D341Med (cell line): ENCODE measurements around the gene DDO.
"Not testable (repeated sequence)": the region's sequence is repeated elsewhere in the genome, so short reads cannot be mapped to it uniquely, and the experiment has no call there.

Experiments used
- DNase-seq: peaks from one replicate; pipeline ENCODE4 v3.0.0; 2012; ENCODE audit warnings: low spot score

The DDO gene

GRCh38 chr6:110415086-110415916 lies at the start of gene DDO:
DDO (minus strand) TSS chr6:110415575; CDS start chr6:110413462, 2,113 bp downstream.
- DNase-seq, result no peak

DNA sequence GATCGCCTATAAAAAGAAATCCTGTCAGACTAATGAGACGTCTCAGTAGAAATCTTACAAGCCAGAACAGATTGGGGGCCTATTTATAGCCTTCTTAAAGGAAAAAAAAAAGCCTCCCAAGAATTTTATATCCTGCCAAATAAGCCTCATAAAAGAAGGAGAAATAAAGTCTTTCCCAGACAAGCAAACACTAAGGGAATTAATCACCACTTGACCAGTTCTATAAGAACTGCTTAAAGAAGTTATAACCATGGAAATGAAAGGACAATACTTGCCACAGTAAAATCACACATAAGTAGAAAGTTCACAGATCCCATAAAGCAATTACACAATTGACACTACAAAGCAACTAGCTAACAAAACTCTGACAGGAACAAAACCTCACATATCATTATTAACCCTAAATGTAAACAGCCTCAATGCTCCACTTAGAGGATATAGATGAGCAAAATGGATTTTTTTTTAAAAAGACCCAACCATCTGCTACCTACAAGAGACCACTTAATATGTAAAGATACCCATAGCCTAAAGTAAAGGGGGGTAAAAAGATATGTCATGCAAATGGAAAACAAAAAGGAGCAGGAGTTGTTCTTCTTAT lies 47.6 kb upstream of the DDO start:
- DNase-seq, result no peak

GRCh38 chr6:110461376-110461775 lies 46.0 kb upstream of the DDO start:
- no peak for DNase-seq

GRCh38 chr6:110459137-110459536 lies 43.8 kb upstream of the DDO start:
- no peak for DNase-seq

DNA sequence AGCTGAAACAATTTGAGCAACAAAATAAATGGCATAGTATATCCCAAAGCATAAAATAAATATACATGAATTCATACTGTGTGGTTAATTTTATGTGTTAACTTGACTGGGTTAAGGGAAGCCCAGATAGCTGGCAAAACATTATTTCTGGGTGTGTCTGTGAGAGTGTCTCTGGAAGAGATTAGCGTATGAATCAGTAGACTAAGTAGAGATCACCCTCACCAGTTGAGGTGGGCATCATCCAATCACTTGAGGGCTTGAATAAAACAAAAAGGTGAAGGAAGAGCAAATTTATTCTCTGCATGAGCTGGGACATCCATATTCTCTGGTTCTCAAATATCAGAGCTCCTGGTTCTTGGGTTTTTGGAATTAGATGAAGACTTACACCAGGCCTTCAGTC lies 43.1 kb upstream of the DDO start:
- DNase-seq, result no peak

GRCh38 chr6:110457567-110458175 lies 42.3 kb upstream of the DDO start:
- not testable (repeated sequence) for DNase-seq

DNA sequence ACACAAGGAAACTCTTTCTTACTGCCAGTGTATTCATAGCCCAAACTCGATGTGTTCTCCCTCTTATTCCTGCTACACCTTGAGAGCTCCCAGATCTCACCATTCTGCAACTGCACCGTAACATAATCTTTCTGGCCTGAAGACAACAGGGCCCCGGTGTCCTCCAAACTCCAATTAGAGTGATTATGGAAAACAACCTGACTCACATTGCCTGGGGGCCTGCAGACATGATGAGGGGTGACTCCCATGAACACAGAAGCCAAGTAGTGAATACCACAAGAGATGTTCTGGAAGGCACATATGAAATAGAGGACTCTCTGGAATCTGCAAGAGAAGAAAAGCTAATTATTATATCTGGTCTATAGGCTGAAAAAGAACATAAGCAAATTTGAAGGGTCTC lies 41.3 kb upstream of the DDO start:
- DNase-seq, result no peak

DNA sequence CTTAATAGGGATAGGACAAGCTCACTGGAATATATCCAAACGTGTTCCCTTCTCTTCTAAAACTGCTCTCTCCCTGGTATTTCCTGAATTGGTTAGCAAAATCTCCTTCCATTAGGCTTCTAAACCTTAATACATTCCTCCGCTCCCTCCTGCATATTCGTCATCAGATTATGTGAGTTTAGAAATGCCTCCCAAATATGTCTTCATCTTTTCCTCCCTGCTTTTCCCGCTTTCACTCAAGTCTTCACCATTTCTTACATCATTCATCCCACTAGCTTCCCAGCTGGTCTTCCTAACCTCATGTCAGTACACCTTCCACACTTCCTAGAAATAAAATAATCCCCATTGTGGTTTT lies 34.1 kb upstream of the DDO start:
- no peak for DNase-seq

- no peak for DNase-seq
Observed at GRCh38 chr6:110448846-110449540, 33.6 kb upstream of the DDO start.

DNA sequence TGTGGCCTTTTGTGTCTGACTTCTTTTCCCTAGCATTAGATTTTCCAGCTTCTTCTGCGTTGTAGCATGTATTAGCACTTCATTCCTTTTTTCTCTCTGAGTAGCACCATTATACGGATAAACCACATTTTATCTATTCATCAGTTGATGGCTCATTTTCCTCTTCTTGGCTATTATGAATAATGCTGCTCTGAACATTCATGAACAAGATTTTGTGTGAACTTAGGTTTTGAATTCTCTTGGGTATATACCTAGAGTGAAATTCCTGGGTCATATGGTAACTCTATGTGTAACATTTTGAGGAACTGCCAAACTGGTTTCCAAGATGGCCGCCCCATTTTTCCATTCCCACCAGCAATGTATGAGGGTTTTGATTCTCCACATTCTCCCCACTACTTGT lies 32.4 kb upstream of the DDO start:
- DNase-seq, result no peak

- DNase-seq, result no peak
Observed at GRCh38 chr6:110446405-110446804, 31.0 kb upstream of the DDO start.

- no peak for DNase-seq
Observed at GRCh38 chr6:110440026-110440425, 24.7 kb upstream of the DDO start.

GRCh38 chr6:110439356-110439755 lies 24.0 kb upstream of the DDO start:
- DNase-seq, result no peak

GRCh38 chr6:110434961-110435602 lies 19.7 kb upstream of the DDO start:
- no peak for DNase-seq

DNA sequence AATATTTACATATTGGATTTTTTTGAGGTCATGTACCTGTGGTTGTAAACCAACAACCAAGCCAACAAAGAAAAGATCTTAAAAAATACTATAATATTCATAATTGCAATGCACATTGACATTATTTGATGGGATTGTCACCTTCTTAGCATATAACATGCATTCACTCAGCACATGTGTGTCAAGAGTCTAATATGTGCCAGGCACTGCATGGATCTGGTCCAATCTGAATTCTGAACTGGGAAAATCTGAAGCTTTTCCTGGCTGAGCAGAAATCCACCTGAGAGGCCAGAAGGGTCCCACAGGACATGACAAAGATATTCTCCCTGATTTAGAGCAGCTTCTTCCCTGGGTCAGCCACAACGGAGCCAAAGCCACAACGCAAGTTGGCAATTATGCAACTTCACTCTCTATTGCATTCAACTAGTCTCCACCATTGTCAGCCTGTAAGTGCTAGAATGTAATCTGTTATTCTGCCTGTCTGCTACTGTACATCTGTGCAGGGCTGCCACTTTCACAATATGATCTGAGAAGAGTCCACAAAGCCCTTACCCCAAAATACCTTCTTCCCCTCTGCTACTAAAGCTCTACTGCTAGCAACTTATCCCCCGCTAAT lies 17.0 kb upstream of the DDO start:
- DNase-seq, result no peak

DNA sequence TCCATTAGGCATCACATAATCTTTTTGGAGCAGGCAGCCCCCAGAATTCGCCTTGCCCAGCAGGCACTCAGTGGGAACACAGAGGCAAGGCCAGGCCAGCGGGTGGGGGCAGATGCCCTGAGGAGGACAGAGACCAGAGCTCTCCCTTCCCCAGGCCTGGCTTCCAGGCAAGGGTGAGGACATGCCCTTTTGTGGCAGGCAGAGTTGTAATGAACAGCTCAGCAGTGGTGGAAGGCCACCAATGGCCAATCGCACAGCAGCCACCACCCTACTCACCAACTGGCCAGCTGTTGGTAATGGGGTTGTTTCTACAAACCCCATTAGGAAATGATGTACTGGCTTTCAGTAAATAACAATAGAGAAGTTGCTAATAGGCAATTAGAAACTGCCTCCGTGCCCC lies 15.4 kb upstream of the DDO start:
- DNase-seq, result no peak

DNA sequence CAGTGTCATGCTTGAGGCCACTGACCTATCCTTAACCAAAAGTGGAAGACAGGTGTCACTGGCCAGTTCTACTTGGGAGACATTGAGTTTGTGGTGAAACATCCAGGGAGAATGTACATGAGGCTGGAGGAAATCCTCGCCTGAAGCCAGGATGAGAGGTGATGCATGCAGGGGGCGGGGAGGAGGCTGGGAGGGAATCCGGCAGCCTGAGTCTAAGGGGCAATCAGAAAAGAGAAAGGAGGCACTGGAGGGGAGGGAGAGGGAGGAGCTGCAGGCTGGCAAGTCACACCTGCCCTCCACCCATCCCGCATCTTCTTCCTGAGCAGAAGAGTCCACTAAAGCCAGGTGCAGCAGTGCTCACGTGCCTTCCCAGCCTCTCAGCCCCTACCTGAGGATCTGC lies 14.9 kb upstream of the DDO start:
- DNase-seq, result no peak

- no peak for DNase-seq
Observed at GRCh38 chr6:110428153-110428552, 12.8 kb upstream of the DDO start.

- DNase-seq, result no peak
Observed at GRCh38 chr6:110425816-110426215, 10.4 kb upstream of the DDO start.

DNA sequence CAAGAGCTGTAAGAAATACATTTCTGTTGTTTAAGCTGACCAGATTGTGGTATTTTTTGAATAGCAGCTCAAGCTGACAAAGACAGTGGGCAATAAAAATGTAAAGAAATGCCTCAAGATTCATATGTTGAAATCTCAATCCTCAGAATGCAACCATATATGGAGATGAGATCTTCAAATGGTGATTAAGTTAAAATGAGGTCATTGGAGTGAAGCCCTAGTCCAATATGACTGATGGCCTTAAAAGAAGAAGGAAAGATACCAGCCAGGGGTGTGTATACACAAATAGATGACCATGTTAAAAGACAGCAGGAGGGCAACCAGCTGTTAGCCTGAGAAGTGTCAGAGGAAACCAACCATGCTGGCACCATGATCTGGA lies 7.1 kb upstream of the DDO start:
- DNase-seq, result no peak

- DNase-seq, result no peak
Observed at GRCh38 chr6:110421749-110422443, 6.5 kb upstream of the DDO start.
